Adipose tissue (tissue), 3 donors: ENCODE data around the gene CTNNA2. TPM values are rescaled to one million over a fixed set of nuclear protein-coding genes. Genes with fewer than 3 reads are reported as not detected.

ENCODE experiments used
- H3K27ac ChIP-seq: one replicate; pipeline ENCODE4 v1.5.1; 2013; ENCODE audit warnings: low read depth, low read length
- WGBS, 3 donors: extraction: QIAGEN DNeasy Blood & Tissue Kit; methylation state at CpG; one replicate each; pipeline ENCODE4 v1.1.7; 2013; 5-methylcytosine and 5-hydroxymethylcytosine counted together
- polyA plus RNA-seq, 3 donors: library from polyadenylated mRNA; stranded (reverse); fragments of 200-250 nt; gene quantifications; one replicate each; pipeline ENCODE4 v1.2.3, GENCODE V29; 2013
- donor health status: healthy with polysubstance abuse.
- donor health status: Bipolar disorder and iron deficiency.
- donor health status: healthy.

Gene CTNNA2
- polyA plus RNA-seq, 3 donors: 0.07 to 0.47 TPM; not detected in 1

DNA sequence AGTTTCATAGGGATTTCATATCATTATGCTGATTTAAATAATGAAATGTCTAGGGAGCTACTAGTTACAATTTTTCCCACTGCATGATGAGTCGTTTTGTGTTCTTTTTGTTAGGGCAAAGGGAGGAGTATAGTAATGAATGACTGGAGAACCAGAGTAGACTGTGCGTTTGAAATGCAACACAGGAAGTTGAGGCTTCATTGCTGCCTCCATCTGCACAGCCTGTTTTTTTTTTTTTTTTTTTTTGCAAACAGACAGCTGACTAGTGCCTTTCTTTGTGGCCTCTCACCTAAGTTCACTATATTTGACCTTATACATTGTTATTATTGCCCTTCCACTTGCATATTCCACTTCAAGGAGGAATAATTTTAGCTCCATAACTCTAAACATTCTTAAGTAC lies 1078.4 kb downstream of the CTNNA2 start:
- no peak overlapping the region for H3K27ac ChIP-seq
- WGBS, 3 donors: 46 to 53% (median 51%) methylated on average over 2 of the region's 2 CpGs

GRCh38 chr2:80592106-80592505 lies 1079.3 kb downstream of the CTNNA2 start:
- no peak overlapping the region for H3K27ac ChIP-seq
- 76 to 79% (median 78%) methylated on average over 2 of the region's 2 CpGs for WGBS, 3 donors

DNA sequence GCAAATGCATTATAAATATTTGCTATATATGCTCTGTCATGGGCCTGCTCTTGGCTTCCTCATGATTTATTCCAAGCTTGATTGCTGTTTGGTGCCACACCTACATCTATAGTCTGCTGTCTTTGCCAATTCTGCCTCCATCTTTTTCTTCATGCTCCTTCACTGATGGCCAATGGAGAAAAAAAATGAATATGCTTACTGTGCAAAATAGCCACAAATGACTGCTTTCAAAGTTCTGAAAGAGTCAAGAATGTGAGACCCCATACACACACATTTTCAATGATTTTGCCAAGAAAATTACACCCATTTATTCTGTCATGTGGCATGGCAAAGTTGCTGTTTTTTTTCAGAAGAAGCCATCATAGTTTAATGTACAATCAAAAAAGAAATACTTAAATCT lies 1097.3 kb downstream of the CTNNA2 start:
- no peak overlapping the region for H3K27ac ChIP-seq

DNA sequence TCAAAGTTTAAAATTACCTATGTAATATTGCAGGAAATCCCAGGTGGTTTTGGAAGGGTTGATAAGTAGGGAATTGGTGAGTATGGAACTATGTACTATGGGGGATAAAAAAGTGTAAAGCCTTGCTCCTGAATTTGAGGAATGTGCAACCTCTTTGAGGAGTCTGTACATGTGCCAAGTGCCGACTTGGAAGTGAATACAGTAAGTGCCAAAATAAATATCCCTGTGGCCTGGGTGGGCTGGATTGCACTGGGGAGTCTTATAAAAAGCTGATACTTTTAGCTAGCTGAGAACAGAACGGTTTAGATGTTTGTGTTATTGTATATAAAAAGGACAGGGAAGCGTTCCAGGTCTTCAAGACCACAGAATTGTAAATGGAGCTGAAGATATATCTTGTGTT lies 1108.8 kb downstream of the CTNNA2 start:
- WGBS, 3 donors: 37 to 43% (median 39%) methylated on average over 3 of the region's 3 CpGs
- no peak overlapping the region for H3K27ac ChIP-seq

DNA sequence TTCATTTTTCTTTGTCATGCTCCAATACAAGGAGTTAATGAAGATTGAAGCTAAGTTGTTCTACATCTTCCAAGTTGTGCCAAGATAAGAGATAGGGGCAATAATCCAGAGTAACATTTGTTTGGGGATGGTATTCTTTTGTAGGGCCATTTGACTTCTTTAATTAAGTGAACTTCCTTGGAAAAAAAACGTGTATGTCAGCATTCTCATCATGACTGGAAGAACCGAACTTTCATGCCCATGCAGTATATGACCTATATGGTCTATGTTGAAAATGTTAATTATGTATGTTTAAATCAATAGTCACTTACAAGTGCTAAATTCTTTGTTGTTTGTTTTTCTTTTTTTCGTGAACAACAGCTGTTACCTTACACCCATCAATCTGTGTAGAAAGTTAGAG lies 1111.2 kb downstream of the CTNNA2 start:
- H3K27ac ChIP-seq: no peak overlapping the region
- WGBS, 3 donors: 44 to 60% (median 51%) methylated on average over 3 of the region's 3 CpGs

GRCh38 chr2:80634590-80634989 lies 1121.7 kb downstream of the CTNNA2 start:
- no peak overlapping the region for H3K27ac ChIP-seq
- 55 to 72% (median 58%) methylated on average over 4 of the region's 4 CpGs for WGBS, 3 donors

GRCh38 chr2:80638783-80639182 lies 1125.9 kb downstream of the CTNNA2 start:
- 12 to 56% (median 36%) methylated on average over 1 of the region's 1 CpG for WGBS, 3 donors
- H3K27ac ChIP-seq: no peak overlapping the region

DNA sequence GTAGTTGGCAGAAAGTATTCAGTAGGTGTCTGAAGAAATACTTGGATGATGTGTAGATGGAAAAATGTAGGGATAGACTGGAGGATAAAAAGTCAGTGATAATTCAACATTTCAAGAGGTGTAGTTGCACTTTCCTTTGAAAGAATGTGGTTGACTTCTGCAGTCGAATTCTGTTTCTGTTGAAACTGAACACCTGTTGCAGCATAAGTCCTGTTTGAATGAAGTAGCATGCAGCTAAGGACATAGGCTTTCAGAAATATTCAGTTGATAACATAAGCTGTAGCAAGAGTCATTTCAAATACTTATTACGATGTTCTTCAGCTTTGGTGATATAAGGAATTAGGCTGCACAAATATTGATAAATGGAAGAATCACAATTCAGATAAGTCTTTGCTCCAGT lies 1129.6 kb downstream of the CTNNA2 start:
- H3K27ac ChIP-seq: no peak overlapping the region
- 62 to 71% (median 67%) methylated on average over 2 of the region's 2 CpGs for WGBS, 3 donors

DNA sequence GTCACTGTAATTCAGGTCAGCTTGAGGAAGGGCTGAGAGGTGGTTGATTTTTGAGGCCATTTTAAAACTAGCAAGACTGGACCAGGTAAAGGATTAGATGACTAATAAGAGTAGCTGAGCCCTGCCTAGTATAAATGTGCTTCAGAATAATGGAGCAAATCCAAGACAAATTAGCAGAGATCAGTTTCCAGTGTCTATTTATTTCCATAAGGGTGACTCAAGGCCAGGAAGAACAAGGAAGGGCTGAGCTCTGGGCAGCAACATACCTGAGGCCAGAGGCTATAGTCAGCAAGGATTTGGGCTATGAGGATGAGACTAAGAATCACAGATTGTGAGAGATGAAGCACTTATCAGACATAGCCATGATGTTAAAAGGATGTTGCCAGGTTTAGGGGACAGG lies 1130.7 kb downstream of the CTNNA2 start:
- H3K27ac ChIP-seq: no peak overlapping the region

- WGBS, 3 donors: 71 to 76% (median 71%) methylated on average over 1 of the region's 1 CpG
- H3K27ac ChIP-seq: no peak overlapping the region
Observed at GRCh38 chr2:80651435-80651834, 1138.6 kb downstream of the CTNNA2 start.

DNA sequence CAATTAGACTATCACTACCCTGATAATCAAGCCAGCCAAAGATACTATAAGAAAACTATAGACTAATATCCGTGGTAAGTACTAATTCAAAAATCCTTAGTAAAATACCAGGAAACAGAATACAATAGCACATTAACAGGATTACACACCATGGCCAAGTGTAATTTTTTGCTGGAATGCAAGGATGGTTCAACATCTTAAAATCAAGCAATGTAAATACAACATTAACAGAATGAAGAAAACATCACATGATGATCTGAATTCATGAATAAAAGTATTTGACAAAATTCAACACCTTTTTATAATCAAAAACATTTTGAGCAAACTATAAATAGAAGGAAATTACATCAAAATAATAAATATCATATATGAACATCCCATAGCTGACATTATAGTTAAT lies 1142.4 kb downstream of the CTNNA2 start:
- H3K27ac ChIP-seq: no peak overlapping the region

GRCh38 chr2:80670763-80671162 lies 1157.9 kb downstream of the CTNNA2 start:
- WGBS, 3 donors: 26 to 36% (median 31%) methylated on average over 4 of the region's 4 CpGs
- H3K27ac ChIP-seq: no peak overlapping the region

More for the DNA sequence above, 1142.4 kb downstream of the CTNNA2 start:
- WGBS, 3 donors: 69 to 83% (median 80%) methylated on average over 1 of the region's 1 CpG

- H3K27ac ChIP-seq: no peak overlapping the region
Observed at GRCh38 chr2:80687524-80687923, 1174.7 kb downstream of the CTNNA2 start.

- H3K27ac ChIP-seq: no peak overlapping the region
- WGBS, 3 donors: 56 to 75% (median 74%) methylated on average over 1 of the region's 1 CpG
Observed at GRCh38 chr2:80689106-80689505, 1176.3 kb downstream of the CTNNA2 start.
